HG03097 (cell line): ENCODE data around the gene CADM2.
"Not testable (repeated sequence)": the region's sequence is repeated elsewhere in the genome, so short reads cannot be mapped to it uniquely, and the experiment has no call there.

Experiments
- ATAC-seq: cut with Tn5 transposase; IDR thresholded peaks from one replicate; pipeline ENCODE4 v1.9.1; 2021; ENCODE audit not compliant: unreplicated experiment, low FRiP score

The CADM2 gene

DNA sequence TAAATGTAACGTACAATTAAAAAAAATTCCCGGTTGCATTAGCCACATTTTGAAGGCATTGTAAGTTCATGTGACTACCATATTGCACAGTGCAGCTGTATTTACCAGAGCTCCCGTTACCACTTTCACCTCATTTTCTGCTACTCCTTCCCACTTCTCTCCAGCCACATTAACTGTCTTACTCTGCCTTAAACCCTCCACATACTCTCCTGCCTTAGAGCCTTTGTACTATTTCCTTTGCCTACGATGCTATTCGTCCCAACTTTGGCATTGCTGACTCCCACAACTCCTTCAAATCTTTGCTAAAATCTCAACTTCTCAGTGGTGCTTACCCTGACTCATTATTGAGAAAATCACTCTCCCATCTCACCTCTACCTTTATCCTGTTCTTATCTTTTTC, 115.2 kb downstream of the CADM2 start:
- no peak for ATAC-seq

GRCh38 chr3:85075663-85076062, 116.9 kb downstream of the CADM2 start:
- no peak for ATAC-seq

GRCh38 chr3:85077018-85077417, 118.2 kb downstream of the CADM2 start:
- ATAC-seq = no peak

- ATAC-seq = no peak
These were observed 122.6 kb downstream of the CADM2 start for GRCh38 chr3:85081191-85081906.

DNA sequence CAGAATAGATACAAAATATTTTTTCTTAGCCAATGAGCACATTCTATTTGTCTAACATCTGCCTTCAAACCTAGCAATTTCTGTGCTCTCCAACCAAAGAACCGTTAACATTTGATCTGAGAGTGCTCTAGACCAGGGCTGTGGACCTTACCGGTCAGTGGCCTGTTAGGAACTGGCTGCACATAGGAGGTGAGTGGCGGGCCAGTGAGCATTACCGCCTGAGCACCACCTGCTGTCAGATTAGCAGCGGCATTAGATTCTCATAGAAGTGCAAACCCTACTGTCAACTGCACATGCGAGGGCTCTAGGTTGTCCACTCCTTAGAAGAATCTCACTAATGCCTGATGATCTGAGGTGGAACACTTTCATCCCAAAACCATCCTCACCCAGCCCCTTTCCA, 131.7 kb downstream of the CADM2 start:
- ATAC-seq = no peak

DNA sequence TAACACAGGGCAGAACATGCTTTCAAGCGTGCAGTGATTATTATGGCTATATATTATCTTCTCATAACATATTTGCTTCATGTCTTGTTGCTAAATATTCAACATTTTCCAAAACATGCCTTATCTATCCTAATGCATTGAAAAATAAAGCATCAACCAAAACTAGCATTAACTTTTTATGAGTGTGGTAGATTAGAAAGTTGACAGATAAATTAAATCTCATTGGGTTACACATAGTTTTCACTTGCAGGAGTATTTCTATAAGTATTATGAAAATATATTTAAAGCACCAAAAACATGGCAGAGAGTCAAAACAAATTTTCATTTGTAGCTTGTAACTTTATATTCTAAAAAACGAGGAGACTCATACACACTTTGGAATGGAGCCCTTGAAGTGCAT, 141.5 kb downstream of the CADM2 start:
- no peak for ATAC-seq

GRCh38 chr3:85102781-85103180, 144.0 kb downstream of the CADM2 start:
- ATAC-seq = no peak

DNA sequence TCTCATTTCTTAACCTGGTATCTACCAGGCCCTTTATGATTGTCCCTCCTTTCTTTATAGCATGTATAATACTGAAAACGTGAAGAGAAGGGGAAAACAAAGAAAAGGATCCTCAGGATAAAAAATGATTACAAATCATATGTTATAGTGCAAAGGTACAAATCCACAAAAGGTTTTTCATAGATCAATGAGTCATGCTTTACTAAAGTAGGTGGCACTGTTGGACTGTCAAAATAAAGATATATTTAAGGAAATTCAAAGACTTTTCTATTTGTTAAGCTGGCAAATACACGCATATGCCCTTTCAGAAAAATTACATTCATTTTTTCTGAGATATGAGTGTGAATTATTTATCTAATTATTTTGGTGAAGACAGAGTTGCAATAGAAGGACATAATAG, 151.6 kb downstream of the CADM2 start:
- ATAC-seq = no peak

DNA sequence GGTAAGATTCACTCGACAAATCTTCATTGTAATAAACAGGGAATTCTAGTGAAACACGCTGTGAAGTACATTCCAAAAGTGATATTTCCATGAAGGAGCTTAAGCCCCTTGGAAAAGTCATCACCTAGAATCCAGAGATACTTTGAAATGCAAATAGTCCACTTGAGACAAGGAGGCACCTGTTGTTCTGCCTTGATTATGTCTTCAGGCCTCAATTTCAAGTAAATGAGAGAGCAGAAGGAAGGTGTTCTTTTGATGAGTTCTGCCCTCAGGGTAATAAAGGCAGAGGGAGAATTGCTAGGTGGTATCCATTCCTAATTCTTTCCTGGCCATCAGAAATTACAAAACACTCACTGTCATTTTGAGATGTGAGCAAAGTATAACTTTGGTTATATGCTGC, 162.1 kb downstream of the CADM2 start:
- no peak for ATAC-seq

DNA sequence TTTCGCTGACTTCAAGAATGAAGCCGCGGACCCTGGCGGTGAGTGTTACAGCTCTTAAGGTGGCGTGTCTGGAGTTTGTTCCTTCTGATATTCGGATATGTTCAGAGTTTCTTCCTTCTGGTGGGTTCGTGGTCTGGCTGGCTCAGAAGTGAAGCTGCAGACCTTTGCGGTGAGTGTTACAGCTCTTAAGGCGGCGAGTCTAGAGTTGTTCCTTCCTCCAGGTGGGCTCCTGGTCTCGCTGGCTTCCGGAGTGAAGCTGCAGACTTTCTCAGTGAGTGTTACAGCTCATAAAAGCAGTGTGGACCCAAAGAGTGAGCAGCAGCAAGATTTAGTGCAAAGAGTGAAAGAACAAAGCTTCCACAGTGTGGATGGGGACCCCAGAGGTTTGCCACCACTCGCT, 174.1 kb downstream of the CADM2 start:
- ATAC-seq = not testable (repeated sequence)

DNA sequence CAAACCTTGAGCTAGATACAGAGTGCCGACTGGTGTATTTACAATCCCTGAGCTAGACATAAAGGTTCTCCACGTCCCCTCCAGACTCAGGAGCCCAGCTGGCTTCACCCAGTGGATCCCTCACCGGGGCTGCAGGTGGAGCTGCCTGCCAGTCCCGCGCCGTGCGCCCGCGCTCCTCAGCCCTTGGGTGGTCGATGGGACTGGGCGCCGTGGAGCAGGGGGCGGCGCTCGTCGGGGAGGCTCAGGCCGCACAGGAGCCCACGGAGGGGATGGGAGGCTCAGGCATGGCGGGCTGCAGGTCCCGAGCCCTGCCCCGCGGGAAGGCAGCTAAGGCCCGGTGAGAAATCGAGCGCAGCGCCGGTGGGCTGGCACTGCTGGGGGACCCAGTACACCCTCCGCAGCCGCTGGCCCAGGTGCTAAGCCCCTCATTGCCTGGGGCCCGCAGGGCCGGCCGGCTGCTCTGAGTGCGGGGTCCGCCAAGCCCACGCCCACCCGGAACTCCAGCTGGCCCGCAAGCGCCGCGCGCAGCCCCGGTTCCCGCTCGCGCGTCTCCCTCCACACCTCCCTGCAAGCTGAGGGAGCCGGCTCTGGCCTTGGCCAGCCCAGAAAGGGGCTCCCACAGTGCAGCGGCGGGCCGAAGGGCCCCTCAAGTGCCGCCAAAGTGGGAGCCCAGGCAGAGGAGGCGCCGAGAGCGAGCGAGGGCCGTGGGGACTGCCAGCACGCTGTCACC, 175.1 kb downstream of the CADM2 start:
- ATAC-seq = not testable (repeated sequence)

GRCh38 chr3:85142626-85143025, 183.8 kb downstream of the CADM2 start:
- ATAC-seq = no peak

GRCh38 chr3:85148036-85148435, 189.2 kb downstream of the CADM2 start:
- no peak for ATAC-seq

GRCh38 chr3:85151555-85151954, 192.8 kb downstream of the CADM2 start:
- ATAC-seq = no peak

DNA sequence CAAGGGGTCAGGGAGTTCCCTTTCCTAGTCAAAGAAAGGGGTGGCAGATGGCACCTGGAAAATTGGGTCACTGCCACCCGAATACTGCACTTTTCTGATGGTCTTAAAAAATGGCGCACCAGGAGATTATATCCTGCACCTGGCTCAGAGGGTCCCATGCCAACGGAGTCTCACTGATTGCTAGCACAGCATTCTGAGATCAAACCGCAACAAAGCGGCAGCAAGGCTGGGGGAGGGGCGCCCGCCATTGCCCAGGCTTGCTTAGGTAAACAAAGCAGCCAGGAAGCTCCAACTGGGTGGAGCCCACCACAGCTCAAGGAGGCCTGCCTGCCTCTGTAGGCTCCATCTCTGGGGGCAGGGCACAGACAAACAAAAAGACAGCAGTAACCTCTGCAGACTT, 194.5 kb downstream of the CADM2 start:
- not testable (repeated sequence) for ATAC-seq

DNA sequence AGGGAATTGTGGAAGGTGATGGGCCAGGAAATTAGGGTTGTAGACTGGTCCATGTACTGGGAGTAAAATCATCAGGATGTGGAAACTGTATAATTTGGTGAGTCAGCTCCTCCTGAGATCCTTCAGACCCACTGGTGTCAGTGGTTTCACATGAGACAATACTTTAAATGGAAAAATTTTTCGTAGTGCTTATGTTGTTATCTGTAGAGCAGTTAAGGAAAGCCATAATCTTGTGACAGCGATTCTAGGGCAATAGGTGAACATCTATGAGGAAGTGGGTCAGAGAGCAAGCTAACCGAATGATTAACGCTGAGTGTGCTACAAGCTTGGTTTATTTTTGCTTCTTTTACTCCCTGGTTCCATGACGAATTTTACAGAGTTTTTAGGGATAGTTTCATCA, 200.6 kb downstream of the CADM2 start:
- no peak for ATAC-seq

GRCh38 chr3:85161544-85161943, 202.8 kb downstream of the CADM2 start:
- no peak for ATAC-seq

GRCh38 chr3:85162905-85163304, 204.1 kb downstream of the CADM2 start:
- ATAC-seq = no peak

DNA sequence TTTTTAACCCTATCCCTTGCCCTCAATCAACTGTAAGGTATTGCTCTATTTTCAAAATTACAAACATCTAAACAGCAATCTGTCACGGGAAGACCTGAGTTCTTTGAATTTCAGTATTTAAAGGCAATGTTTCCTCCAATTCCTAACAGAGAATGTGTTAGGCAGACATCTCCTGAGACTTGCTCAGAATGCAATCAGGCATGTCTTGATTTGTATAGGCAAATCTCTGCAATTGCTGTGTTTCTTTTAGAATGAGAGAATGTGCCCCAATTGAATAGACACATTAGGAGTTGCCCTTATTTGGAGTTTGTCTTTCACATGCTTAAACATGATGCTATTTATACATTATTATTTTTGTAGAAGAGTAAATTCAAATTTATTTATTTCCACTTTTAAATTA, 205.6 kb downstream of the CADM2 start:
- ATAC-seq = no peak

- ATAC-seq = no peak
These were observed 208.8 kb downstream of the CADM2 start for GRCh38 chr3:85167576-85167975.

DNA sequence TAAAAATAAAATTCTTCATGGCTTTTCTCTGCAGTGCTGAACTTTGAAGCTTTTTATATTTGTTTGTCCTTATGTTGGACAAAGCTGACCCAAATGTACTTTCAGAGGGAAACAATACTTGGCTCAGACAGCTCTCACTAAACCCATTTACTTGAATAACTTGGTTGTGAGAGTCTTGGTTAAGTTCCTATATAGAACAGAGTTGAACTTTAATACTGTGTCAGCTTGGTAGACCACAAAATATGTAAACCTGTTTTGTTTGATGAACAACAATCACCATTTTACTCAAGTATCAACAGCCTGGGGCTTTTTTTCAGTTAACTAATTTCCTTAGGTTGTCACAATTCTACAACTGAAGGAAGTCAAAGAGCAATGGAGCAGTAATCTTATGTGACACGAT, 211.9 kb downstream of the CADM2 start:
- no peak for ATAC-seq

GRCh38 chr3:85171976-85172375, 213.2 kb downstream of the CADM2 start:
- no peak for ATAC-seq
